NCI-H2196 (cell line): Measurements from ENCODE around the gene SEC24D.
A peak's percentile ranks its signal among the peaks of the same experiment; 100 is the strongest.

Experiments
- DNase-seq: peaks from one replicate; lab custom pipeline; 2025; ENCODE audit not compliant: unreplicated experiment; lab: John Stamatoyannopoulos, UW

Gene SEC24D

DNA sequence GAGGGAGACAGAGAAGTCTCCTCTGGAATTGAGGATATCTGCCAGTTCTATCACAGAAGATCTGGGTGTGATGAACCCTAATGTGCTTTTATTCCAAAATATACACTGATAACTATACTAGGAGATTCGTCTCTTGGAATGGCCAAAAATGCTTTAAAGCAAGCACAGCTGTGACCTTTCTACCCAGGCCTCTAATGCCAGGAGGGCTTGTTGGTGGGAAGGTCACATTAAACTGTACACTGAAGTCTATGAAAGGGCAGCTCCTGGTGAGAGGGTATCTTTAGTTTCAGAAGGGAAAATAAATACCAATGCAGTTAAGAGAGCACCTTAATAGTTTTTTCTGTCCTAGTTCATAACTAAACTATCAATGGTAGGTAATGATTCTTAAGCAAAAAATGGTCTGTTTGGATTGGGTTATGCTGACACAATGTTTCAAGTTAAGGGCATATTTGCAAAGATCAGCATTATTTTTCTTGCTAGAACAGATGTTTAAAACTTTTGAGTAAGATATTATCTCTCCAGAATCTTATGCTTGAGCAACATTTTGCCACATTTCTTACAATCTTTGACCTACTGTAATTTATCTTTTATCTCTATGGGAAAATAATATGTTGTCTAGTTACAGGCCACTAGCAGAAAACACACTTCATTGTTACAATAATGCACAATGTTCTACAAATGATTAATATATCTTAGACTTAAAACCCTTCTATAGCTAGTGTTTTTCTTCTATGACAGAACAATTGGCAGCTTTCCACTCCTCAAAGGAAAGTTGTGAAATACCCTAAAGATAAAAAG lies 59.6 kb downstream of the SEC24D start:
- no peak for DNase-seq

DNA sequence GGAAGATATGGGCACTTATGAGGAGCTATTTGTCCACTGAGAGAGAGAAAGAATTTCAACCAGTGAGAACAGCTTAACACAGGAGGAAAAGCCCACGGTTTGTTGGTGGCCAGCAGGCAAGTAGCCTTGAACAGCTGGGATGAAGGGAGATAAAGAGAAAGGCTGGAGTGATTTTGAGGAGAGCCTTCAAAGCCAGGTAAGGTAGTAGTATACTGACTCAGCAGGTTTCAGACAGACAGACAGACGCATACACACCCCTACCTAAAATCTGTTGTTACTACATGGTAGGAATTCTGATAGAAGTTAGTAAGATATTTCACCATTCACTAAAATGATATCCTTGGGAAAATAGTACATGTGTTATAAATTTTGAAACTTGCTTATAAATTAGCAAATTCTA lies 60.5 kb downstream of the SEC24D start:
- DNase-seq = no peak

DNA sequence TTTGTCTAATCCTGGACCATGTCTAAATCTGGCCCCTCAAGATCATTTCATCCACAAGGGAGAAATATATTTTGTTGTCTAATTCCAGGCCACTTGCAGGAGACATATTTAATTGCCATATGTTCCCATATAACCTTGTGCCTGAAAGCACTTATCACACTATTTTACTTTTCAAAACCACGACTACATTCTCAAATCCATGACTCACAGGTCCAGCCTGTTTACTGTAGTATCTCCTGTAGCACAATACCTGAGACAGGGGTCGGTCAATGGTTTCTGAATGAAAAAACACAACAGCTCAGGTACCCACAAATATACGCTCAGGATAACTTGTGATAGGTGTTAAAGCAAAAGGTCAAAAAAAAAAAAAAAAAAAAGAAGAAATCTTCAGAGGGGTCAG lies 60.9 kb downstream of the SEC24D start:
- DNase-seq = no peak

DNA sequence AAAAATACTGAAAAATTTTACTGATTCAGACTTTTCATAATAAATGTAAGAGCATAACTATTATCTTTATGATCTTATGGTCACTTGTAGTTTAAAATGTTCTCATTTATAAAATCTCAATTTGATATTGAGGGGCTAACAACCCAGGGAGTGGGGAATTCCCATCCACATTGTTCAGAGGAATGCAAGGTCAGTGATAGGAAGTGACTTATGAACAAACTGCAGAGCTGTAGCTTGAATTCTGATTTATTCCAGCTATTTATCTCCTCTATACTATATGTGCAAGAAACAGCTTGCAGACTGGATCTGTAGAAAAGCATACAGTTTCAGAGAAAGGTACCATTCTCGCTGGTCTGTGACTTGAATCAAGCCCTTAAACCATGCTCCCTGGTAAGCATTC lies 61.6 kb downstream of the SEC24D start:
- DNase-seq = no peak

DNA sequence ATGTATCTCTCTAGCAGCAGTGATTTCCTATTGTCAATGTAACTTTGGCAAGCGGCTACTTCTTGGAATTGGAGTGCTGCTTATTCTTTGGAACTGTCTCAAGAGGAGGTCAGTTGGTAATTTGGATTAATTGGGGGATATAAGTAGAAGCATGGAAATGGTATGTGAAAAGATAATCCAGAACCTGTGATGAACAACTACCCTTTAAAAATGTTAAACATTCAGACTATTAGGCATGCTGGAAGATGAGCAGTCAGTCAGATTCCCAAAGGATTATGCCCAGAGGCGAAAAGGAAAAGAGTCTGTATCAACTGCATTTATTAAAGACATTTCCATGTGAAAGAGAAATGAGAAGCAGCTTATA lies 62.5 kb downstream of the SEC24D start:
- DNase-seq = no peak

DNA sequence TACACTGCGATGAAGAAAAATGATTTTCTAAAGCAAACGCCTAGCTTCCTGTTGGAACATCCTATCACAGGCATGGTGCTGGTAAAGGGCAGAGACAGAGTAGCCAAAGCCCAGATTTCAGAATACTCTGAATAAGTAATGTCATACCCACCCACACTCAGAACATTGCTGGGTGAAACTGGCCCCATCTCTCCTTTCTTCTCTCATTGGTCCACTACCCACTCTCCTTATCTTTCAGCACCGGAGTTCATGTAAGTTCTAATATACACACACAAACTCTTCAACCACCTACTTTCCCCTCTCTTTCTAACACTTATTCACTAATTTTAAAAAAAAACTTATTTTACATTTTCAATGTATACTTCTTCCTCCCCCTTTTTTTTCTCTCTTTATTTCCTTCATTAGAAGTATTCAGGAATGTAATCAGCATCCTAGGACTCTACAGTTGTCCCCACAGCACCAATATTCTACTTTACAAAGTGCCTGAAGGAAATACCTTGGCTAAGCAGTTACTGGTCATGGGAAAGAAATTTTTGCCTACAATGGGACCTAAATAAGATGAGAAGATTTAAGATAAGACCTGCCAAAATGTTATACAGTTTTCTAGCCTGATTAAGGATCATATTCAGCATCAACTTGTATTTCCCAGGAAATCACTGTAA lies 63.0 kb downstream of the SEC24D start:
- DNase-seq = no peak

DNA sequence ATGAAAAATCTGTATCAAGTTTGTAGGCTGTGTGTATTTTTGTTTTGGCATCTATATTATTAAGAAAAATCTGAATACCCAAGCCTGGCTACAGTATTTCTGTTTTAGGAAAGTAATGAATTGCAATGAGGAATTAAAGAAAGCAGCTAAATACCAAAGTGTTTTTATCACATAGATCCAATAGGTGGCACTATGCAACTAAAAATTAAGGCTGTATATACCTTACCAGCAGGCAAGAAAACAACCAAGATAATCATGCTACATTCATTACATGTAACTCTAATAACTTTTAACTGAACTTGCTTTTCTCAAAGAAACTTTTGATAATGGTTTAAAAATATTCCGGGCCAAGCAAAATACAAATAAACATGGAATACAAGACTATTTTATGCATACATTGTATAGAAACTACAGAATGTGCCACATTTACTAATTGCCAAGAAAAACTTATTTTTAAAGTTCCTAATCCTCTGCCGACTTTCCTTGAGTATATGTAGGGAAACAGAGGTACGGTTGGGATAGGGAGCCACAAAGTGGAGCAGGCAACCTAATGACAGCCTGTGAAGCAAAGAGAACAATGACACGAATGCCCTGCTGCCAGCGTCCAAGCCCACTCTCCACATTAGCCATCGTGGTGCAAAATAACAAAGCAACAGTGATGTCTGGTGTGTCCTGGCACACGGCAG lies 63.7 kb downstream of the SEC24D start:
- DNase-seq = peak; percentile 16

DNA sequence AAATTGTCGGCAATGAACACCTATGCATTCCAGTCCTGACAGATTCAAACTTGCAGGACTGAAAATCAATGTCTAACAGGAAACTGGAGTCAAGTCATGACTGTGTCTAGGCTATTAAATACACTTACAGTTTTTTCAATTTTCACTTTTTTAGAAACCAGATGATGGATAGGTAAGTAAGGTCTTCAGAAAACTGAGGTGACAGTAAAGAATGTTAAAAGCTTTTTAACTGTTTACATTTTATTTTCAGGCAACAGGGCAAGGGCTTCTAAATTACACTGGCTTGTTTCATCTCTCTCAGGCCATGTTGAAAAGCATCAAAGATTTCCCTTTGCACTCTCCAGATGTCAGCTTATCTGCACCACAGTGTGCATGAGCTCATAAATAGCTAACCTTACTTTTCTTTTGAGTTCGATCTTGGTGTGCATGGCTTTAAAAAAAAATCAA lies 65.2 kb downstream of the SEC24D start:
- DNase-seq = no peak

DNA sequence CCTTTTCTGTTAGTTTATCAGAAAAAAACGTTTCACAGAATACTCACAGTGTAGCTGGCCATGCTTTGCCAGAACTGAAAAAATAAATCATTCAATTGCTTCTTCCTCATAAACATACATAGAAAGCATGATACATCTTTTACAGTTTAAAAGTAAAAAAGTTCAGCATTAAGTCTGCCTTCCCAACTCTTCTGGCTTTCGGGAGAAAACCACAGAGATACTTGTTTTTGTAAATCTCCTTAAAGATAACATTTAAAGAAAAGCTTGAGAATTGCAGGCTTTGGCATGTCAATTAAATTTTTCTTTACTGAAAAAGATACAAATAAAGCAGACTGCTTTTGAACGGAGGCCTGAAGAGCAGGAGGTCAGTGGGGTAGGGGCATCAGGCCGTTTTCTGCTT lies 66.8 kb downstream of the SEC24D start:
- DNase-seq = no peak

DNA sequence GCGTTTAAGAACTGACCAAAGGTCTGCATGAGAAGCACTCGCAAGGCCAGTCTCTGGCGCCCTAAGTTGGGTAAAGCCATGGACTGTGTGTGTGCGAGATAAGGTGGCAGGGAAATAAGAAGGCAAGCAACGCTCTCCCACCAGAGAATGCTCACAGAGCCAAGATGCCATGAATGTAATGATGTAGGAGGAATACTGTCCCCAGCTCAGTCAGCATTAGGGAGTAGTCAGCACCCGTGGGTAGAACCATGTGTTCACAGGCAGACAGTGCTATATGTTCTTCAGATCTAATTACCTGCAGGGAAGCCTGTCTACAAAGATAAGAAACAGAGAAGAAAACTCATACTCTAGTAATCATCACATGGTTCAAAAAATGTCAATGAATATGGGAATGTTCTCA lies 68.8 kb downstream of the SEC24D start:
- DNase-seq = no peak

DNA sequence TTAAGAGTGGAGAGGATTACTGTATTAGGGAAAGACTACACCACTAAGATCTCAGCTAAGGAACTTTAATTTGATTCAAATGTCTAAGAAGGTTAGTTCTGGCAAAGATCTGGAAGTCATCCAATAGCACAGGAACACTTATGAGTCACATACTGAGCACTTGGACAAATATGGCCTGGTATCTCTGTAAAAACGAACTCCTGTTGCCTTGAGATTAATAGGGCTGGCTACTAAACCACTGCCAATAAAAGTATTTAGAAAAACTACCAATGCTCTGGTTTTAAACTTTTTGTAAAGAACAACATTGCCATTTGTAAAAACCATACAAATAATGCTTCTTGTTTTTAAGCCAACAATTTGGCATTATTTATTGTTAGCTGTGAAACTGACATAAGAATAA lies 70.5 kb downstream of the SEC24D start:
- DNase-seq = peak; percentile 1

DNA sequence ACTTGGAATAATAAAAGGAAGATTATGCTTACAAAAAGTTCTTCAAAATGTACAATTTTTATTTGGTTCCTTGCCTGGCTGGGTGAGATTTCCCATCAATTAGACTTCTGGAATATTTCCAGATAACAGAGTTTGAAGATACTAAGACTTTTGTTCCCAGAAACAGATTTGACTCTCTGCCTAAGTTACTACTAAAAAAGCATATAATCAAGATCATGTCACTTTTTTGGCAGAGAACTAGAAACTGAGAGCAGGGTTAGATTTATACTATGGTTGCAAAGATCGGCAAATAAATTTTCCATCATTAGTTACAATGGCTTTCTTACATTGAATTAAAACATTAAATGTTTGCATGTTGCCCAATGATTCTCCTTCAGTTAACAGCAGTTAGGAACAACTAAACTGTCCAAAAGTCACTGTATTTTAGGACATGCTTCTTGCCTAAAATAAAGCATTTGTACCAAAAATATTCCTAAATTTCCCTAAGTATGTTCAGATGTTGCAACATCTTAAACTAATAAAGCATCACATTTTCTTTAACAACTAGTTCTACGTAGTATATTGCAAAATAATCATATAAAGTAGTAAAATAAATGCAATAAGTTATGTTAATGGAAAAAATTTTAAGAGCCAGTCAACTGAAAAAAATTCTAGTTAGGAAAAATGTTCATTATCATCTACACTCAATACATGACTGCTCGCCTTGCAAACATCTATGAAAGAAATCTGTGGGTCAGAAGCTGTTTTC lies 73.0 kb downstream of the SEC24D start:
- DNase-seq = no peak

DNA sequence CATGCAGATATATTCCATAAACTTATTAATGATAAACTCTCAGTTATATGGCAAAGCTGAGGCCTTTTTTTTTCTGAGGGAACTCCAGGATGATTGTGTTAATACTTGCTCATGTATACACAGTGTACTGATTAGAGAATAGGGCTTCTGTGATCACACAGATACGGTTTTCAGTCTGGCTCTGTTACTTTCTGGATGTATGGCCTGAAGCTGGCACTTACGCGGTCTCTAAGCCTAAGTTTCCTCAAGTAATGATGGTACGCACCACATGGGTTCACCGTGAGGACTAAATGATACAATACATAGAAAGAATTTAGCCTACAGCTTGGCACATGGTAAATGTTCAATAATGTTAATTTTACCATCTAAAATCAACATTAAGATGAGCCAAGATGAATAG lies 73.8 kb downstream of the SEC24D start:
- no peak for DNase-seq

DNA sequence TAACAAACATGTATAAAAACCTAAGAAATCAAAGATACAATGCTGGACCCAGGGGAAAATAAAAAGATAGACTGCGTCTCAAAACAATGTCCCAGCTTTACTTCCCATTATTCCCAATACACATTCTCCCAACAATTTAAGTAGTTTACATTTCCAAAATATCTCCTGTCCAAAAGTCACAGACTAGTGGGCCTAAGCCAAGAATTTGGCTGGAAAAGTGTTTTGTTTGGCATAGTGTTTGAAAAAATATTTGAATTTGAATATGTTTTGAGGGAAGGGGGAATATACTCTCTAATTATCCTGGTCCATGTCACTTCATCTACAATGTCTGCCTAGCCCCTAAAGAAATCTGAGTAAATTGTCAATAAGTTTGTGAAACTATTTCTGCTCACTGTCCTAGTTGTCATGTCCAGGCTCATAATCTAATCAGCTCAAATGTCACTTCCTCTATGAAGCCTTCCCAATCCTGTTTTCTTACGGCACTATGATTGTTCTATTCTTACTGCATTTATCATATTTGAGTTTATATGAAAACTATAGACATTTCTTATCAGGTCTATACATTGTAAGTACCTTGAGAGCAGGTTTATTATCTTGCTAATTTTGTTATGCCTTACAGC lies 74.4 kb downstream of the SEC24D start:
- DNase-seq = no peak

DNA sequence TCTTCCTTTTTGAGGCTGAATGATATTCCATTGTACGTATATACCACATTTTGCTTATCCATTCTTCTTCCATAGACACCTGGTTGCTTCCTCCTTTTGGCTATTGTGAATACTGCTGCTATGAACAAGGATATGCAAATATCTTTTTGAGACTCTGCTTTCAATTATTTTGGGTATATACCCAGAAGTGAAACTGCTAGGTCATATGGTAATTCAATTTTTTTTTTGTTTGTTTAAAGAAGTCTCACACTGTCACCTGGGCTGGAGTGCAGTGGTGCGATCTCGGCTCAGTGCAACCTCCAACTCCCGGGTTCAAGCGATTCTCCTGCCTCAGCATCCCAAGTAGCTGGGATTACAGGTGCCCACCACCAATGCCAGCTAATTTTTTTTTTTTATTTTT lies 75.4 kb downstream of the SEC24D start:
- DNase-seq = no peak

DNA sequence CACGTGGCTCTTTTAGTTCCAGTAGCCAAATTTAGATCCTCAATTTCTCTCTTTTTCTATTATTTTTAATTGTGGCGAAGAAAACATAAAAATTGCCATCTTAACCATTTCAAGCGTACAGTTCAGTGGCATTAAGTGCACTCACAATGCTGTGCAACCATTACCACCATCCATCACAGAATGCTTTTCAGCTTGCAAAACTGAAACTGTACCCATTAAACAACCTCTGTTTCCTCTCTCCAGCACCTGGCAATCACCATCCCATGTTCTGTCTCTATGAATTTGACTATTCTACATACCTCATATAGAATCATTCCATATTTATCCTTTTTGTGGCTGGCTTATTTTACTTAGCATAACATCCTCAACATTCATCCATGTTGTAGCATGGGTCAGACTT lies 75.8 kb downstream of the SEC24D start:
- no peak for DNase-seq

DNA sequence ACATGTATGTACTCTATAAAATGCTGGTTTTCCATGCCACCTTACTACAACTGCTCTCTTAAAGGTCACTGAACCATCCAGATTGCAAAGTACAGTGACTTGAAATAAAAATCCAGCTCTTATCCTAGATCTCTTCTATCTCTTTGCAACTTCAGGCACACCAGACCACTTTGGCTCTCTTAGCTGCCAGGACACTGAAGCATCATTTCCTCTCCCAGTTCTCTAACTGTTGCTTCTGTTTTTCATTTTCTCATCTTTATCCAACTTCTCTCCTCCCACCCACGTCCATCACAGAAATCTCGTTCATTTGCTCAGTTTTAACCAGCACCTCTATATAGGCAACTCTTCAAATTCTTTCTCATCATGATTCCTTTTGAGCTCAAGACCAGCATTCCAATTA lies 76.4 kb downstream of the SEC24D start:
- no peak for DNase-seq

DNA sequence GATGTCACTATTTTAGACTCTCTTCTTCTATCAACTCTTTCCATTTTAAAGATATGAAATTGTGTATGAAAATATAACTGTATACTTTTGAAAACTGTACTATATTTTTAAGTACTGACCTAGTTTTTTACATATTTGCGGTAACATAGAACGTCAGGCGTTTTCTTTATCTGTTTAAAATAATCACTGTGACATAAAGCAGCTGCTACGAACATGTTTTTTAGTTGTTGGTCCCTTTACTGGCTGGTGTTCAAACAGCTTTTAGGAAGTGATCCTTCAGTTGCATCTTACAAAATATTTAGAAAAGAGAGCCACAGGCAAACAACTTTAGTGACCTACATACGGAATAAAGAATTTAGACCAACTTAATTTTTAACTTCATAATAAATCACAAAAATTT lies 77.6 kb downstream of the SEC24D start:
- no peak for DNase-seq

DNA sequence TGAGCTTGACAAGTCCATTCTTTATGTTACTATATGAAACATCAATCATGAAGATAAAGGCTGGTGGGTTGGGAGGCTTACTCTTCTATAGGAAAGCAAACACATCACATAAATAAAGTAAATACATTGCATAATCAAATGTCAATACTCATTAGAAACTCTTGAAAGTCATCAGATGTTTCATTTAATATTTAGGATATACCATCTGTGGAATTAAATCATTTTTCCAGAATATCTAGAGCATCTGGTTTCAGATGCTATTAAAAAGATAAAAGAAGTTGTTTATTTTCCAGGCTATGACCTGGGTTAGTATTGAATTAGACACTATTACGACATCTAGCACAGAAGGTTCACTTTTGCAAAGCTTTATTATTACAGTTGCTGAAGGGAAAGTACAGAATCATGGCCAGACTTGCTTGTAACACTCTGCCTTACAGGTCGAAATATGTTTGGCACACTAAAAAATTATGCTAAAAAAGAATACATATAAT lies 78.1 kb downstream of the SEC24D start:
- no peak for DNase-seq

DNA sequence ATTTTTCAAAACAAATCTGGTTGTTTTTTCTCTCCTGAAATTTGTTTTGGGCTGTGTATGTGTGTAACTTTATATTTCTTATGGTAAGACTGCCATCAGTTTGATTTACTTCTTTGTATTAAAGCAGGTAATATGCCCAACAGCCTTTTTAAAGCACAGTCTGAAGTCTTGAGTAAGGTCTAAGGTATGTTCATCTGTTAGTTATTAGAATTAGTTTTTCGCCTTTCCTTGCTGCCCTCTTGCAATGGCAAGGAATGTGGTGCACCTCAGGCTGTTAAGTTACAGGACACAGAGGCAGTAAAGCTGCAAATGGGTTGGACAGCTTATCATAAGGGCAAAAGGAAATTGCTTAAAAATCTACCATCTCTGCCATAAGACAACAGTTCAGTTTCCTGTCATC lies 79.0 kb downstream of the SEC24D start:
- DNase-seq = no peak

DNA sequence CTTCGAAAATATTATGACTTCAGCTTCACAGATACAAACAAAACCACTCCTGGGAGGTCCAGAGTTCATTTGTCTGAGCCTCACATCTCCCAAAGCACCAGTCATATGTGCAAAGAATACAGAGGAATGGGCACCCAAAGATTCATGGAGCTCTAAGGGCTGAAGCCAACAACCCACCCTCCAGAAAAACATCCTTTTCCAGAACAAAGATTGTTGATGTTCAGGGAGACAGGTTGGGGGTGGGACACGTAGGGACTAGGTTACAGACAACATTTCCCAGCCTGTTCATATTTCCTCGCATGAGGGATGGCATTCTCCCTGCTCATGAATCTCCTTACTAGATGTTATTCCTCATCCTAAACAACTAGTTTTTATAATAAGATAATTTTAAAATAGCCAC lies 79.5 kb downstream of the SEC24D start:
- no peak for DNase-seq
